Measurements from ENCODE around the gene SIAE.

SIAE gene

DNA sequence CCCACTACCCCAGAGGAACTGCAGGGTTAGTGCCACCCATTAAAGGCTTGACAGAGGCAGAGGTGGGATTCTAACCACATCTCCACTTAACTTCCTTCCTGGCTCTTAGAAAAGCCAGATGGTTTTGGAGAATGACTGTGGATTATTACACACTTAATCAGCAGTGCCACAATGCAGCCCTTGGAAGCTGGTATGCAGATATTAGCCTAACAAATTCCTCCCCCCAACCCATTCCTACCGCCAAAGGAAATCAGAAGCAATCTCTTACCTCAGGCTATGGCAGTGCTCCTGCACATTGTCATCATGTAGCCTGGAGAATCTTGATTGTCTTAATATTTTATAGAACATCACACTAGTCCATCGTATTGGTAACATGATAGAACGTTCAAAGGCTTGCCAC is 43.1 kb upstream of the SIAE start:
- no peak overlapping the region for H3K27ac ChIP-seq
- TF ChIP-seq, protein P1, sequence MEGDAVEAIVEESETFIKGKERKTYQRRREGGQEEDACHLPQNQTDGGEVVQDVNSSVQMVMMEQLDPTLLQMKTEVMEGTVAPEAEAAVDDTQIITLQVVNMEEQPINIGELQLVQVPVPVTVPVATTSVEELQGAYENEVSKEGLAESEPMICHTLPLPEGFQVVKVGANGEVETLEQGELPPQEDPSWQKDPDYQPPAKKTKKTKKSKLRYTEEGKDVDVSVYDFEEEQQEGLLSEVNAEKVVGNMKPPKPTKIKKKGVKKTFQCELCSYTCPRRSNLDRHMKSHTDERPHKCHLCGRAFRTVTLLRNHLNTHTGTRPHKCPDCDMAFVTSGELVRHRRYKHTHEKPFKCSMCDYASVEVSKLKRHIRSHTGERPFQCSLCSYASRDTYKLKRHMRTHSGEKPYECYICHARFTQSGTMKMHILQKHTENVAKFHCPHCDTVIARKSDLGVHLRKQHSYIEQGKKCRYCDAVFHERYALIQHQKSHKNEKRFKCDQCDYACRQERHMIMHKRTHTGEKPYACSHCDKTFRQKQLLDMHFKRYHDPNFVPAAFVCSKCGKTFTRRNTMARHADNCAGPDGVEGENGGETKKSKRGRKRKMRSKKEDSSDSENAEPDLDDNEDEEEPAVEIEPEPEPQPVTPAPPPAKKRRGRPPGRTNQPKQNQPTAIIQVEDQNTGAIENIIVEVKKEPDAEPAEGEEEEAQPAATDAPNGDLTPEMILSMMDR (conservative IDR thresholded peaks at IDR 0.05; ENCODE audit: low read depth): no peak
- ChIA-PET POLR2A (ENCODE audit: low non-redundant PET) (no interaction called here), CTCF (interaction anchor here (0.6 kb wide), 1 partner anchor 25 kb away, joined by 3 read pairs; no protein-coding TSS in a partner anchor)
- no peak for DNase-seq (ENCODE audit: low spot score)

DNA sequence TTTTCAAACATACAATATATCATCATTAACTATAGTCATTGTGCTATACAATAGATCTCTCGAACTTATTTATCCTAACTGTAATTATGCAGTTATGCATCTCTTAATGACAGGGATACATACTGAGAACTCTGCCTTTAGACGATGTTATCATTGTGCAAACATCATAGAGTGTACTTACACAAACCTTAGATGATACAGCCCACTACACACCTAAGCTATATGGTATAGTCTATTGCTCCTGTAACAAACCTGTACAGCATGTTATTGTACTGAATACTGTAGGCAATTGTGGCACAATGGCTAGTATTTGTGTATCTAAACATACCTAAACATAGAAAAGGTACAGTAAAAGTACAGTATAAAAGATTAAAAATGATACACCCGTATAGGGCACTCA is 38.9 kb upstream of the SIAE start:
- no peak for DNase-seq (ENCODE audit: low spot score)
- TF ChIP-seq, protein P1 (conservative IDR thresholded peaks at IDR 0.05; ENCODE audit: low read depth): no peak
- ChIA-PET POLR2A (ENCODE audit: low non-redundant PET) (no interaction called here), CTCF (no interaction called here)
- no peak overlapping the region for H3K27ac ChIP-seq

DNA sequence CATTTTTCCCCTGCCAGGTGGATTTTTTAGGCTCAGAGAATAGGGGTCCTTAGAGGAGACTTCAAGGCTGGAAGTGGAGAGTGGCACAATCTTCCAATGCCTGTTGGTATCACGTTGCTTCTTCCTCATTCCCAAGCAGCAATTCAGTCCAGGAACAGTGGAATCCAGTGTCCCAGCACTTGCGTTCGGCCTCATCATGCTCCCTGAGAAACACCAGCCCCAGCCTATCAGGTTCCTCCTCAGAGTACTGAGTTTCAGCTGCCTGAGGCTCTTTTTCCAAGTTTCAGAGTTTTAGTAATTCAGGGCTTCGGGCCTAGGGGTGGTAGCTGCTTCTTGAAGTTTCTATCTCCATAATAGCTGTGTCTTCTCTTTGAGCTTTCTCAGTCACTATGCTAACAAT is 34.3 kb upstream of the SIAE start:
- no peak overlapping the region for H3K27ac ChIP-seq
- CTCF ChIA-PET: no interaction called here
- DNase-seq (ENCODE audit: low spot score): no peak
- TF ChIP-seq, protein P1 (conservative IDR thresholded peaks at IDR 0.05; ENCODE audit: low read depth): no peak
- POLR2A ChIA-PET (ENCODE audit: low non-redundant PET): no interaction called here

DNA sequence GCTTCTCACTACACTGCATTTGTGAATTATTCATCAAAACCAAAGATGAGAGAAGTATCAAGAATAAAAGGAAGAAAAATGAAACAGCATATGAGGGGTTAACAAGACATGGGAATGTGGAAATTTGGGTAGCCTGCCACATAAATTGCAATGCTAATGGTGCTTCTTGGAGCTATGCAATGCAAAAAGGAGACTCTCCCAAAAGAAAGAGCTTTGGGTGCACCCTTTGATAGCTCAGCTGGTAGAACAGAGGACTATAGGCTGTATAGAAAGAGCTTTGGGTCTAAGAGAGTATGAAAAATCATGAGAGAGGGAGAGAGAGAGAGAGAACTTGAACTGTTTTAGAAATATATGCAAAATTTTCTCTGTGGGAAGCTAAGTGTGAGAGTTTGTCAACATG is 26.5 kb upstream of the SIAE start:
- H3K27ac ChIP-seq: no peak overlapping the region
- ChIA-PET CTCF (interaction anchor here (0.7 kb wide), 1 partner anchor 28 kb away, joined by 3 read pairs; no protein-coding TSS in a partner anchor), POLR2A (ENCODE audit: low non-redundant PET) (no interaction called here)
- DNase-seq (ENCODE audit: low spot score): no peak
- TF ChIP-seq, protein P1 (conservative IDR thresholded peaks at IDR 0.05; ENCODE audit: low read depth): no peak

DNA sequence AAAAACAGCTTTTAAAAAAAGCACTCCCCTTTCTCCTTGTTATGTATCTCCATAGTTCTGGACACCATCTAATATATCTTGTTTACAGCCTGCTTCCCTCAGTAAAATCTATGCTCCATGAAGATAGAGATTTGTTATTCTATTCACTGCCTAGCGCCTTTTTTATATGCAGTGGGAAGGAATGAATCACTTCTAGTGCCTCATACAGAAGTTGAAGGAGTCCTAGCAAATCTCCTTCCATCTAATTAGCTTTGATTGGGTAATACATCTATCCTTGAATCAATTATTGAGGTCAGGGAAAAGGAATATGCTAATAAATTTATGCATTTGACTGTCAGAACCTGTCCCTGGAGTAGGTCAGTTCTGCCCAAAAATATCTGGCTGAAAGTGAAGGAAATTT is 26.0 kb upstream of the SIAE start:
- TF ChIP-seq, protein P1 (conservative IDR thresholded peaks at IDR 0.05; ENCODE audit: low read depth): no peak
- no peak overlapping the region for H3K27ac ChIP-seq
- ChIA-PET CTCF (interaction anchor here (0.7 kb wide), 1 partner anchor 27 kb away, joined by 3 read pairs; no protein-coding TSS in a partner anchor), POLR2A (ENCODE audit: low non-redundant PET) (no interaction called here)
- DNase-seq (ENCODE audit: low spot score): no peak

DNA sequence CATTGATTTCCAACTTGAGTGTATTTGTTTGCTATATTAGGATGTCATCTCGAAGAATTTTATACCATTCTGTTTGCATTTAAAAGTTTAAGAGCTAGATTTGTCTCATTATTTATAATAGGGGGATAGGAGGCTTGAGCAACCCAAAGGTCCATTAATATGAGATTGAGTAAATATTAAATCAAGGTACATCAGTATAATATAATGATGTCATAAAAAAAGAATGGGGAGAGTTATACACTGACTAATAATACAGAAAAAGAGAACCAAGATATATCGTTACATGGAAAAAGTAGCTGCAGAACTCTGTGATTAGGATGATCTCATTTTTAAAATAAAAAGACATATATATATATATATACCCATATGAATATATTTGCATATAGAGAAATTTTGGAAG is 19.6 kb upstream of the SIAE start:
- no peak overlapping the region for H3K27ac ChIP-seq
- TF ChIP-seq, protein P1 (conservative IDR thresholded peaks at IDR 0.05; ENCODE audit: low read depth): no peak
- ChIA-PET CTCF (no interaction called here), POLR2A (ENCODE audit: low non-redundant PET) (no interaction called here)
- DNase-seq (ENCODE audit: low spot score): no peak

DNA sequence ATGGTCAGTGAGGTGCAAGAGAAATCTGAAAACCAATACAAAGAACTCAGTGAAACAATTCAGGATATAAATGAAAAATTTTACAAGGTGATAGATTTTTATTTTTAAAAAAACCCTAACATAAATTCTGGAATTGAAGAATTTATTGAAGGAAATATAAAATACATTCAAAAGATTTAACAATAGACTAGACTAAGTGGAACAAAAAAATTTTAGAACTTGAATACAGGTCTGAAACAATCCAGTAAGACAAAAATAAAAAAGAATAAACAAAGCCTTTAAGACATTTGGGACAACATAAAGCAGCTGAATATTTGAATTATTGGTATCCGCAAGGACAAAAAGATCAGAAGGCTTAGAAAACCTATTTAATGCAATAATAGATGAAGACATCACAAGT is 8.9 kb upstream of the SIAE start:
- POLR2A ChIA-PET (ENCODE audit: low non-redundant PET): no interaction called here
- no peak for DNase-seq (ENCODE audit: low spot score)
- CTCF ChIA-PET: interaction anchor here (0.6 kb wide), 1 partner anchor 64 kb away, joined by 4 read pairs; no protein-coding TSS in a partner anchor
- no peak overlapping the region for H3K27ac ChIP-seq
- TF ChIP-seq, protein P1 (conservative IDR thresholded peaks at IDR 0.05; ENCODE audit: low read depth): no peak

Data from RWPE1 (cell line).